ENCODE measurements around the gene BCL2.

BCL2 gene

GRCh38 chr18:63325086-63325686 lies 5.6 kb upstream of the BCL2 start:
- no peak for DNase-seq

GRCh38 chr18:63322908-63323634 lies 3.5 kb upstream of the BCL2 start:
- DNase-seq: peak; percentile 75

DNA sequence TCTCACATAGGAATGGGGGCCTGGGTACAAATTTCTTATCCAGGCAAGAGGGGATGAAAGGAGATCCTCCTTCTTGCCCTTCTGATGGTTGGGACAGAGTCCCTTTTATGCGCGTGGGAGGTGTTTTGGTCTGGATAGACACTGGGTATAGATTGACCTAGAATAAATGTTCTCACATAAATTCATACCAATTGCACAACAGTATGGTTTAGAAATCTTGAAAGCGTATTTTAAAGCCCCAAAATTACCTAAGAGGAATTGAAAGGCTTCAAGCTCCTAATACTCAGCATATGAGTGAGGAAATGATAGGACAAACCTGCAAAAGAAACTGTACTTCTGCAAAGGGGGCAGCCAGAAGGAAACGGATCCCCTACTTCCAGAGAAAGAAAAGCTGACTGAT lies 2.6 kb upstream of the BCL2 start:
- no peak for DNase-seq

GRCh38 chr18:63321291-63321690 lies 1.7 kb upstream of the BCL2 start:
- DNase-seq: no peak

DNA sequence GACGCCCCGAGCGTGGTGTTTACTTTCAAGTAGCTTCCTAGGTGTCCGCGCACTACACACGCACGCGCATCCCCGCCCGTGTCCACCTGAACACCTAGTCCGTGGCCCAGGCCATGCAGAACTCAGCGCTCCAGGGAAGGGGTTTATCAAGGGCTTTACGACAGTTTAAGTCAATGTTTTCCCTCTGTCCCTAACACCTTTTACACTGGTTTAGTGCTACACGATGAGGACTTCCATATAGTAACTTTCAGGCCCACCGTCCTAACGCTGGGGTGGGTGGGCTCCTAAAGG lies 1.4 kb upstream of the BCL2 start:
- DNase-seq: no peak

DNA sequence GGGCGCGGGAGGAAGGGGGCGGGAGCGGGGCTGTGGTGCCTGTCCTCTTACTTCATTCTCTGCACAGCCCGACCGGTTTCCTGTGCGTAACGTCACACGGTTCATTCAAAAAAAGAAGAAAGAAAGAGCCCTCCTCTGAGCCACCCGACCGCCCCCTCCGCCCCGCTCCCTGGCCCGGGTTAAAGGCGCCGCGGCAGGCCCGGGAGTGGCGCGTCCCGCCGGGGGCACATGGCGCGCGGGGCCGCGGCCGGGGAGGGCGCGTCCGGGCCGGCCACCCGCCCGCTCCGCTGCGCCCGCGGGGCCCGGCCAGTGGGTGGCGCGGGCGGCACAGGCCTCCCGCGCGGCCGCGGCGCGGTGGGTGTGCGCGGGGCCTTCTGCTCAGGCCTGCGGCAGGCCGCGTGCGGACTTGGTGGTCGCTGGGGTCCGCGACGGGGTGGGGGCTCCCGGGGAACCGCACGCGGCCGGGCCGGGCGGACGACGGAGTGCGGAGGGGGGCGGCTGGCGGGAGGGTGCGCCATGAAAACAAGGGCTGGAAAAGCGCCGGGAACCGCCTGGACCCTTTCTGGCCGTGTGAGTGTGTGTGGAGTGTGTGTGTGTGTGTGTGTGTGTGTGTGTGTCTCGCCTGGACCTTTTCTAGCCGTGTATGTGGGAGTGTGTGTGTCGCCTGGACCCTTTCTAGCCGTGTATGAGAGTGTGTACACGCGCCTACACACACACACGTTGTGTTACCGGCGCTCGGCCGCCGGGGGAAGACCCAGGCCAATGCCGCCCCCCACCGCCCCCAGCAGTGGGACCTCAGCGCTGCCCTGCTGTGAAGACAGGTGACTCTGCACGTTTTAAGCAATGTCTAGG lies 780 bp upstream of the BCL2 start:
- DNase-seq: peak; percentile 90

DNA sequence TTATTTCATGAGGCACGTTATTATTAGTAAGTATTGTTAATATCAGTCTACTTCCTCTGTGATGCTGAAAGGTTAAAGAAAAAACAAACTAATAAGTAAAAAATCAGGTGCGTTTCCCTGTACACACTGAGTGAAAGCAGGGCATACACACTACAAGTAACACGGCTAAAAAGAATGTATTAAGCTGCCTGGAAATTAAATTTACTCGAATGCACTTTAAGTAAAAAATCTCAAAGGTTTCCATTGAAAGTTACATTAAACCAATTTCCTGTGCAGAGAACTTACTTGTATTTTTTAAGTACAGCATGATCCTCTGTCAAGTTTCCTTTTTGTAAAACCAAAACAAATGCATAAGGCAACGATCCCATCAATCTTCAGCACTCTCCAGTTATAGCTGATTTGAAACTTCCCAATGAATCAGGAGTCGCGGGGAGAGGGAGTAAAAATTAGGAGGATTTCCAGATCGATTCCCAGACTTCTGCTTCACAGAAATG lies 633 bp downstream of the BCL2 start:
- DNase-seq: no peak

GRCh38 chr18:63317982-63318888 lies 1.3 kb downstream of the BCL2 start:
- DNase-seq: peak; percentile 82

GRCh38 chr18:63317556-63317946 lies 2.0 kb downstream of the BCL2 start:
- DNase-seq: no peak

GRCh38 chr18:63316612-63317555 lies 2.7 kb downstream of the BCL2 start:
- no peak for DNase-seq

- DNase-seq: no peak
These were observed 3.7 kb downstream of the BCL2 start for GRCh38 chr18:63315876-63316275.

DNA sequence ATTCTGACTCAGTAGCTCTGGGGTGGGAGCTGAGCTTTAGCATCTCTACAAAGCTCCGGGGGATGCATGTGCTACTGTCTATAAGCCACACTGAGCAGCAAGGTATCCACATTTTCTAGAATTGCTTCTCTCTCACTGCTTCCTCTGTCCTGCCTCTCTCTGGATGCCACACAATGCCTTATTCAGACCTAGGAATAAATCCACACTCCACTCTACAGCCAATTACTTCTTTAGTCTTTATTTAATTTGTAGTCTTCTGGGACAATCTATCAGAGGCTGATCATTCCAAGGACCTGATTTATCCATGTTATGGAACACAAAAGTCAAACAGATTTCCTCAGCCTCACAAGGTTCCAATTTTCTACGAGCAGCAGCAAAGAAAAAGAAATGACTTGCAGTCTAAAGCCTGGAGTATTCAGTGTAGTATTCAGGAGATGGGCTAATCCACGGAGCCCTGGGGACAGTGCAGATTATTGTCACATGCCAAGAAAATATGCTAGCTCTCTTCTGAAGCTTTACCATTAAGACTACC lies 4.4 kb downstream of the BCL2 start:
- DNase-seq: peak; percentile 42

- no peak for DNase-seq
These were observed 5.3 kb downstream of the BCL2 start for GRCh38 chr18:63314062-63314790.

DNA sequence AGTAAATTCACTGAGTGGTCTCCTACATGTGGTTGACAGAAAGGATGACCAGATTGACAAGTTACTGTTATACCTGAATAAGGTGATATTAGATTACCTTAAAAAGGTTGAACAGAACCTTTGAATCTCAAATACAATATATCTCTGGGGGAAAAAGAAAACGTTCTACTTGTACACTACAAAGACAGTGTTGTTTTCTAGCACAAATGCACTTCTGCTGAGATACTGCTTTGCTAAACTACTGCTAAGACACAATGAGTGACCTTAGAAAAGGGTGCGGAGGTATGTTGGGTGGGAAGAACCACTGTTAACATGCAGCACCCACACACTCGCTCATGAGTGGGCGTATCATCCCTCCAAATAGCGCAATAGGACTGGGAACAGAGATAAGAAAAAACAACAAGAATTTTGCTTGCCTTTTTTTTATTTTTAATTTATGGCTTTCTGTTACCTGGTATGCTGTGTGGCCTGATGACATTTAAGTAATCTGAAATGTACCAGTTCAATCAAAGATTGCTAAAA lies 6.1 kb downstream of the BCL2 start:
- DNase-seq: no peak

- DNase-seq: no peak
These were observed 6.7 kb downstream of the BCL2 start for GRCh38 chr18:63312737-63313395.

DNA sequence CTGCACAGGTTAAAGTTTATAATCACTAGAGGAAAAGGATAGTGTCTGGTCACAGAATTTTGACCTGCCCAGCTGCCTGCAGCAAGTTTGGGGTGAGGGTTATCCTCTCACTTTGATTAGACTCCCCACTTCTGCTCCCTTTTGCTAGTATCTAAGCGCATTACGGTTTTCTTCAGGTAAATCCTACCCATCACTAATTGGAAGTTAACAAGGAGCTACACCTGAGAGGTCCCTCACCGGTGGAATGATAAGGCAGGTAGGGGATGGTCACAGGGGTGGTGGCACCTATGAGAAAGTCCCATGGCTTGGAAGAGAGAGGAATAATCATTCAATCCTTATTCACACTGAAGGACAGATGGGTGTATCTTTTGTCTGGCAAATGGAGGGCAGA lies 7.6 kb downstream of the BCL2 start:
- DNase-seq: no peak

- DNase-seq: no peak
These were observed 8.2 kb downstream of the BCL2 start for GRCh38 chr18:63311118-63312018.

GRCh38 chr18:63309422-63309821 lies 10.1 kb downstream of the BCL2 start:
- DNase-seq: peak; percentile 66
